Measurements from ENCODE around the gene PDXK. TPM values are rescaled to one million over a fixed set of nuclear protein-coding genes. Genes with fewer than 3 reads are reported as not detected.

Gene PDXK
- total and polyA plus RNA-seq, 5 experiments from 2014 or later: 27.1 to 60.6 (median 36.0) TPM

- DNase-seq (no peak), ATAC-seq (no peak)
- H3K4me1 Mint-ChIP-seq: peaks cover 12 to 28% (median 21%) of the 10 kb centered on the region in 4 donors
- no peaks in the 10 kb centered on the region for H3K27me3 Mint-ChIP-seq
- H3K4me3 Mint-ChIP-seq: peak overlapping the region; percentile 89 to 94 (median 92)
- H3K27ac Mint-ChIP-seq: peak overlapping the region; percentile 77 to 94 (median 89)
- H3K9me3 Mint-ChIP-seq: no peaks in the 10 kb centered on the region
- POLR2A ChIA-PET: interaction anchor here (0.6 to 1.5 kb wide), 5 partner anchors 10 to 222 kb away, joined by 3 to 4 read pairs (median 3); partner anchors contain the start of gene TRAPPC10
- peaks cover 0 to 34% (median 10%) of the 10 kb centered on the region in 3 donors for H3K36me3 Mint-ChIP-seq
These were observed 71.1 kb downstream of the PDXK start for GRCh38 chr21:43790010-43790524.

DNA sequence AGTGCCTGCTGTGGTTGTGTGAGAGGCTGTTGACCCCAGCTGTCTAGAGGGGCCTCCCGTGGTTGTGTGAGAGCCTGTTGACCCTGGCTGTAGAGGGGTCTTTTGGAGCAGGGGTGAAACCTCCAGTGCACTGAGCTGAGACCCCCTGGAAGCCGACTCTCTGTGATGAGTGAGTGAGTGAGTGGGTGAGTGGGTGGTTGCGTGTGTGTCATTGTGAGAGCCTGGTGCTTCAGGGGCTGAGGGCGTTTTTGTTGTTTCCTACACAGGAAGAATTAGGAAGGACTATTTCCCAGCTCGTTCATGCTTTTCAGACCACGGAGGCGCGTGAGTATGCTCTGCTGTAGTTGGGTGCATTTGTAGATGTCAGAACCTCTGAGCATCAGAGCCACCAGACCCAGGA, 73.5 kb downstream of the PDXK start:
- H3K36me3 Mint-ChIP-seq: peaks cover 0 to 57% (median 14%) of the 10 kb centered on the region in 3 donors
- peak overlapping the region in 2 of 10 donors; percentile 39 to 66 for H3K4me3 Mint-ChIP-seq
- ATAC-seq: no peak
- H3K27me3 Mint-ChIP-seq: no peaks in the 10 kb centered on the region
- POLR2A ChIA-PET: no interaction called here
- H3K27ac Mint-ChIP-seq: peak overlapping the region in 2 of 10 donors; percentile 43 to 48
- DNase-seq: no peak
- H3K4me1 Mint-ChIP-seq: peaks cover 15 to 30% (median 22%) of the 10 kb centered on the region in 4 donors
- H3K9me3 Mint-ChIP-seq: no peaks in the 10 kb centered on the region

DNA sequence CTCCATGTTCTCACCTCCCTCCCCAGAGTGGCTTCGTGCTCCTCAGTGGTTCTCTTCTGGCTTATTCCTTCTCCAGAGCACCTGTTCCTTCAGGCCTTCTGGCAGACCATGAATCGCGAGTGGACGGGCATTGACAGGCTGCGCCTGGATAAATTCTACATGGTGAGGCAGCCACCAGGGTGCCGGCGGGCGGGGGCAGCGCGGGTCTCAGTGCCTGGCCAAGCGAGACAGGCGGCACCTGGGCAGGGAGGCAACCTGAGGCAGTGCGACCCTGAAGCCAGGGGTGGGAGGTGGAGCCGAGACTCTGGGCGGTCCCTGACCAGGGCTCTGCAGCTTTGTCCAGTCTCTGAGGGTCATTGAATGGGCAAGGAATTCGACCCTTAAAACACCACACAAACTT, 74.3 kb downstream of the PDXK start:
- Mint-ChIP-seq H3K4me1 (peaks cover 15 to 30% (median 22%) of the 10 kb centered on the region in 4 donors), H3K36me3 (peaks cover 0 to 66% (median 16%) of the 10 kb centered on the region in 3 donors), H3K27ac (peak overlapping the region in 1 of 10 donors; percentile 52), H3K27me3 (no peaks in the 10 kb centered on the region), H3K4me3 (no peak overlapping the region), H3K9me3 (no peaks in the 10 kb centered on the region)
- ATAC-seq (no peak), DNase-seq (no peak)
- POLR2A ChIA-PET: no interaction called here

DNA sequence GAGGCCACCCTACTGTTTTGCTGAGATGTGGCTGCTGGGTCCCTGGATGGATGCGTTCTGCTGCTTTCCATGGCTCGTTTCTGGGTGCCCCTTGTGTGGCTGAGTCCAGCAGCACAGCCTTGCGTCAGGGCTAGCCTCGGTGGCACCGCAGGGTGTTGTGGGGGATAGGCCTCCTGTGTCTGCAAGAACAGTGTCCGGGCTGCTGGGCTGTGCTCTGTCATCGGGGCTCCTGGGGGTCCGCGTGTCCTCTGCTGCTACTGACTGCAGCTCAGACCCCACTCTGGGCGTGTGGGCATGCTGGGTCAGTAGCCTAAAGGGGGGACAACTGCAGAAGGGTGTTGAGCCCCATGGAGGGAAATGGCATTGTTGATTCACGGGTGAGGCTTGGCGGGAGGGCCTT, 75.4 kb downstream of the PDXK start:
- no peaks in the 10 kb centered on the region for H3K9me3 Mint-ChIP-seq
- no peak for DNase-seq
- ATAC-seq: no peak
- H3K4me1 Mint-ChIP-seq: peaks cover 15 to 30% (median 21%) of the 10 kb centered on the region in 4 donors
- POLR2A ChIA-PET: no interaction called here
- peaks cover 0 to 75% (median 20%) of the 10 kb centered on the region in 3 donors for H3K36me3 Mint-ChIP-seq
- no peaks in the 10 kb centered on the region for H3K27me3 Mint-ChIP-seq
- peak overlapping the region in 1 of 10 donors; percentile 38 for H3K27ac Mint-ChIP-seq
- no peak overlapping the region for H3K4me3 Mint-ChIP-seq

DNA sequence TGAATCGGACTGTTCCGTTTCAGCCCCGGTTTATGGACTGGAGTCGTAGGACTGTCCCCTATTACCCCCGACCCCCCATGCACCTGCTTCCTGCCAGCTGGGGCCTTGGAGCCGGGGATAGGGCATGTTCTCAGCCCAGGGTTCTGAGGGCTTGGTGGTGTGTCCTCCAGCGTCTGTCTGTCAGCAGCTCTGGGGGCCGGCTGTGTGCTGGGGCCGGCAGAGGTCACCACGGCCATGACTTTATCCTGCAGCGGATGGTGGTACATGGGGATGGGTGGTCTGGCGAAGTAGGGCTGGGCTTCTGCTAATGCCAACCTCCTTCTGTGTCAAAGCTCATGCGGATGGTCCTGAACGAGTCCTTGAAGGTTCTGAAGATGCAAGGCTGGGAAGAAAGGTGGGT, 75.9 kb downstream of the PDXK start:
- DNase-seq (no peak), ATAC-seq (no peak)
- POLR2A ChIA-PET: no interaction called here
- H3K4me1 Mint-ChIP-seq: peaks cover 15 to 30% (median 20%) of the 10 kb centered on the region in 4 donors
- H3K27ac Mint-ChIP-seq: peak overlapping the region in 2 of 10 donors; percentile 38 to 57
- H3K4me3 Mint-ChIP-seq: peak overlapping the region in 1 of 10 donors; percentile 52
- H3K36me3 Mint-ChIP-seq: peaks cover 0 to 76% (median 20%) of the 10 kb centered on the region in 3 donors
- no peaks in the 10 kb centered on the region for H3K9me3 Mint-ChIP-seq
- no peaks in the 10 kb centered on the region for H3K27me3 Mint-ChIP-seq

- Mint-ChIP-seq H3K9me3 (no peaks in the 10 kb centered on the region), H3K27me3 (no peaks in the 10 kb centered on the region), H3K36me3 (peaks cover 0 to 89% (median 22%) of the 10 kb centered on the region in 3 donors)
These were observed 78.5 kb downstream of the PDXK start for GRCh38 chr21:43797415-43797814.

DNA sequence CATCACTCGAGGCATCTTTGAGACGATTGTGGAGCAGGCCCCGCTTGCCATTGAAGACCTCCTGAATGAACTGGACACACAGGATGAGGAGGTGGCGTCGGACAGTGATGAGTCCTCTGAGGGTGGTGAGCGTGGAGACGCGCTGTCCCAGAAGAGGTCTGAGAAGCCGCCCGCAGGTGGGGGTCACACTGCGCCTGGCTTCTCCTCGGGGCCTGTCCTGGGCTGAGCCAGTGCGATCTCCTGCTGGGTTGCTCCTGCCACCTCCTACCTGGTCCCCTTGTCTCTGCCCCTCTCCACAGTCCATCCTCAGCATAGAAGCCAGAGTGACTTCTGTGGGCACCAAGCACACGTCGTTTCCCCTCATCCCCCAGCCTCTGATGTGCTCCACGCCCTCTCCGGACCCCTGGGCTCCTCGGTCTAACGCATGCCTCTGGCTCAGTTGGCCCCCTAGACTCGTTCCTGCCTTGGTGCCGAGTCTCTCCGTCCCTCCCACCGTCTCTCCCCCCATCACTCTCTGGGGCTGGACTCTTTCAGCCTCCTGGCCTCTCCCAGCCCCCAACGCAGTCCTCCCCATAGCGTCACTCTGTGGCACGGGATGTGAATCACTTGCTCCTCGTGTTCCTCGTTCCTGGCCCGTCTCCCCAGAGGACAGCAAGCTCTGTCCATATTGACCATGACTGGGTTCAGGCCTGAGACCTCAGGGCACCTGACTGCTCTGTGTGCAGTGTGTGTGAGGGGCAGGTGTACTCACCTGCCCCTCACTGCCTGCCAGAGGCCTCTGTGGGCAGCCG, 79.2 kb downstream of the PDXK start:
- H3K4me3 Mint-ChIP-seq: no peak overlapping the region
- no peaks in the 10 kb centered on the region for H3K27me3 Mint-ChIP-seq
- peaks cover 0 to 8% (median 4%) of the 10 kb centered on the region in 4 donors for H3K4me1 Mint-ChIP-seq
- ATAC-seq (no peak), DNase-seq (no peak)
- no peaks in the 10 kb centered on the region for H3K9me3 Mint-ChIP-seq
- H3K27ac Mint-ChIP-seq: peak overlapping the region in 1 of 10 donors; percentile 8
- POLR2A ChIA-PET: no interaction called here
- peaks cover 0 to 89% (median 19%) of the 10 kb centered on the region in 3 donors for H3K36me3 Mint-ChIP-seq

More at GRCh38 chr21:43797415-43797814, 78.5 kb downstream of the PDXK start:
- POLR2A ChIA-PET: no interaction called here
- H3K4me1 Mint-ChIP-seq: peaks cover 0 to 8% (median 5%) of the 10 kb centered on the region in 4 donors
- no peak for DNase-seq
- ATAC-seq: no peak
- no peak overlapping the region for H3K4me3 Mint-ChIP-seq
- H3K27ac Mint-ChIP-seq: peak overlapping the region in 1 of 10 donors; percentile 21

GRCh38 chr21:43799301-43799840, 80.4 kb downstream of the PDXK start:
- Mint-ChIP-seq H3K27ac (peak overlapping the region in 1 of 10 donors; percentile 75), H3K4me3 (no peak overlapping the region), H3K36me3 (peaks cover 0 to 86% (median 14%) of the 10 kb centered on the region in 3 donors), H3K27me3 (no peaks in the 10 kb centered on the region), H3K4me1 (peaks cover 0 to 10% (median 2%) of the 10 kb centered on the region in 4 donors), H3K9me3 (no peaks in the 10 kb centered on the region)
- POLR2A ChIA-PET: no interaction called here
- ATAC-seq (no peak), DNase-seq (no peak)

GRCh38 chr21:43800124-43800523, 81.2 kb downstream of the PDXK start:
- Mint-ChIP-seq H3K9me3 (no peaks in the 10 kb centered on the region), H3K4me3 (no peak overlapping the region), H3K27ac (no peak overlapping the region), H3K36me3 (peaks cover 0 to 79% (median 14%) of the 10 kb centered on the region in 3 donors), H3K27me3 (no peaks in the 10 kb centered on the region), H3K4me1 (peaks cover 0 to 8% (median 1%) of the 10 kb centered on the region in 4 donors)
- no peak for ATAC-seq
- POLR2A ChIA-PET: no interaction called here
- no peak for DNase-seq

GRCh38 chr21:43800566-43800965, 81.6 kb downstream of the PDXK start:
- peaks cover 0 to 6% (median 3%) of the 10 kb centered on the region in 4 donors for H3K4me1 Mint-ChIP-seq
- peaks cover 0 to 75% (median 14%) of the 10 kb centered on the region in 3 donors for H3K36me3 Mint-ChIP-seq
- no peaks in the 10 kb centered on the region for H3K9me3 Mint-ChIP-seq
- DNase-seq (no peak), ATAC-seq (no peak)
- H3K27me3 Mint-ChIP-seq: no peaks in the 10 kb centered on the region
- POLR2A ChIA-PET: no interaction called here
- peak overlapping the region in 1 of 10 donors; percentile 30 for H3K27ac Mint-ChIP-seq
- H3K4me3 Mint-ChIP-seq: no peak overlapping the region

DNA sequence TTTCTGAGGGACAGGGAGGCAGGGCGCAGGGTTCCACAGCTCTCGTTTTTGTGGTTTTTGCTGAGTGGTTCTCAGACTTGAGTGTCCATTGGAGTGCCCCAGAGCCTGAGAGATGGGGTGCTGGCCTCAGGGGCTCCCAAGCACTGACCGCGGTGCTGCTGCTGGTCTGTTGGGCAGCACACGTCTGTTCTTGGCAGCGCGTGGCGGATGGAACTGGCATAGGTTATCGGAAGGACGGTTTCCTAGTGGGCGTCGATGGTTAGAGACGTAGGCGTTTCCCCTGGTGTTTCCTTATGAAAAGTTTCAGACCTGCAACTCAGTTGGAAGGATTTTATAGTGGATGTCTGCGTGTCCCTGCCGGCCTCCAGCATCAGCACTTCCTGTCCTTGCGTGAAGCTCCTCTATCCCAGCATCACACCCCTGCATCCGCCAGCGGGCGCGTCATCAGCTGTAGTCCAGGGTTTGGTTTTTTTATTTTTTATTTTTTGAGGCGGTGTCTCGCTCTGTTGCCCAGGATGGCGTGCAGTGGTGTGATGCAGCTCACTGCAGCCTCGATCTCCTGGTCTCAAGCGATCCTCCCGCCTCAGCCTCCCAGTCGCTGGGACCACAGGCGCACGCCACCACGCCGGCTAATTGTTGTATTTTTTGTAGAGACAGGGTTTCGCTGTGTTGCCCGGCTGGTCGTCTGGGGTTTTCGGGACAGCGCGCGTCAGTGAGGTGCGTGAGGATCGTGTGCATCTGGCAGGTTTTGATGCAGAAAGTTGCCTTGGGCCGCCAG, 82.3 kb downstream of the PDXK start:
- Mint-ChIP-seq H3K4me1 (peaks cover 0 to 10% (median 3%) of the 10 kb centered on the region in 4 donors), H3K27me3 (no peaks in the 10 kb centered on the region), H3K36me3 (peaks cover 0 to 74% (median 14%) of the 10 kb centered on the region in 3 donors), H3K4me3 (no peak overlapping the region), H3K9me3 (no peaks in the 10 kb centered on the region), H3K27ac (peak overlapping the region in 1 of 10 donors; percentile 26)
- DNase-seq: no peak
- no peak for ATAC-seq
- POLR2A ChIA-PET: no interaction called here

DNA sequence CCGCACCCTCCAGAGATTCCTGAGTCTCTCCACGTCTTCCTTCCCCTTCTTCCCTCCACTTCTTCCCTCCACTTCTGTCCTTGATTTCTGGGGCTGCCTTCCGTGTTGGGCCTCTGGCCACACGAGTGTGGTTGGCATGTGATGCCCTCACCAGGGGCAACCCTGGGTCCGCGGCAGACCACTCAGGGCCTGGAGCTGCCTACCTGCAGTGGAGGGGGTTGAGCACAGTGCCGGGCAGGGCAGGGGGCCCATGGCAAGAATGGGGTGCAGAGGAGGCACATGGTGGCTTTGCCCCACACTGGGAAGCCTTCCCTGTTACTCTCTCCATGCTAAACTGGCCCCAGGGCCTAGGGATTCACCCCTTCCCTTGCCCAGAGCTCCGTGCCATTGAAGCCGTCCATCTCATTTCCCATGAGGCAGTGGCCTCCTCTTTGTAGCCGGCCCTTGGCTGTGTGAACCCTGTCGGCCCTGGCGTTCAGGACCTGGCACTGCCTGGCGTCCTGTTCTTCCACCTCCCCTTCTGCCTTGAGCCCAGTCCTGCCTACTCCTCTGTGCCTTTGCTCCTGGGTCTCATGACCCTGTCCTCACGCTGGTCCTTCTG, 83.9 kb downstream of the PDXK start:
- Mint-ChIP-seq H3K9me3 (no peaks in the 10 kb centered on the region), H3K36me3 (peaks cover 0 to 60% (median 9%) of the 10 kb centered on the region in 3 donors), H3K4me1 (peaks cover 0 to 17% (median 2%) of the 10 kb centered on the region in 4 donors), H3K4me3 (no peak overlapping the region), H3K27me3 (no peaks in the 10 kb centered on the region), H3K27ac (peak overlapping the region in 1 of 10 donors; percentile 65)
- DNase-seq (no peak), ATAC-seq (no peak)
- POLR2A ChIA-PET: no interaction called here

All from naive thymus-derived CD8-positive, alpha-beta T cell (primary cell).